Measurements from ENCODE around the gene NPAS3.

The NPAS3 gene

GRCh38 chr14:33343016-33343415, 404.3 kb downstream of the NPAS3 start:
- DNase-seq = peak; percentile 16

- no peak for DNase-seq
Measured at GRCh38 chr14:33347796-33348195, 409.1 kb downstream of the NPAS3 start.

- no peak for DNase-seq
Measured at GRCh38 chr14:33348510-33348909, 409.8 kb downstream of the NPAS3 start.

GRCh38 chr14:33349871-33350270, 411.2 kb downstream of the NPAS3 start:
- no peak for DNase-seq

- no peak for DNase-seq
Measured at GRCh38 chr14:33350366-33350990, 411.8 kb downstream of the NPAS3 start.

GRCh38 chr14:33352821-33353220, 414.1 kb downstream of the NPAS3 start:
- DNase-seq = no peak

GRCh38 chr14:33356181-33356580, 417.5 kb downstream of the NPAS3 start:
- no peak for DNase-seq

GRCh38 chr14:33357225-33358010, 418.7 kb downstream of the NPAS3 start:
- DNase-seq = no peak

- DNase-seq = no peak
Measured at GRCh38 chr14:33359288-33359881, 420.7 kb downstream of the NPAS3 start.

- DNase-seq = no peak
Measured at GRCh38 chr14:33362934-33363333, 424.3 kb downstream of the NPAS3 start.

GRCh38 chr14:33363682-33364081, 425.0 kb downstream of the NPAS3 start:
- DNase-seq = no peak

GRCh38 chr14:33364466-33364865, 425.8 kb downstream of the NPAS3 start:
- no peak for DNase-seq

- no peak for DNase-seq
Measured at GRCh38 chr14:33369041-33369440, 430.4 kb downstream of the NPAS3 start.

- DNase-seq = no peak
Measured at GRCh38 chr14:33369972-33370371, 431.3 kb downstream of the NPAS3 start.

GRCh38 chr14:33370426-33370825, 431.7 kb downstream of the NPAS3 start:
- DNase-seq = no peak

- DNase-seq = no peak
Measured at GRCh38 chr14:33375196-33375595, 436.5 kb downstream of the NPAS3 start.

GRCh38 chr14:33375786-33376185, 437.1 kb downstream of the NPAS3 start:
- DNase-seq = no peak

- no peak for DNase-seq
Measured at GRCh38 chr14:33376510-33376909, 437.8 kb downstream of the NPAS3 start.

GRCh38 chr14:33377596-33378390, 439.1 kb downstream of the NPAS3 start:
- DNase-seq = no peak

- no peak for DNase-seq
Measured at GRCh38 chr14:33381717-33382116, 443.0 kb downstream of the NPAS3 start.

GRCh38 chr14:33386140-33386539, 447.5 kb downstream of the NPAS3 start:
- no peak for DNase-seq

GRCh38 chr14:33386781-33387180, 448.1 kb downstream of the NPAS3 start:
- no peak for DNase-seq

- DNase-seq = no peak
Measured at GRCh38 chr14:33390335-33390734, 451.7 kb downstream of the NPAS3 start.

All from activated CD4-positive, alpha-beta T cell treated with anti-CD3 and anti-CD28 coated beads, Interleukin-2, amount 50 U/mL, for 16 hours (primary cell).